ENCODE measurements around the gene RNF11.

DNA sequence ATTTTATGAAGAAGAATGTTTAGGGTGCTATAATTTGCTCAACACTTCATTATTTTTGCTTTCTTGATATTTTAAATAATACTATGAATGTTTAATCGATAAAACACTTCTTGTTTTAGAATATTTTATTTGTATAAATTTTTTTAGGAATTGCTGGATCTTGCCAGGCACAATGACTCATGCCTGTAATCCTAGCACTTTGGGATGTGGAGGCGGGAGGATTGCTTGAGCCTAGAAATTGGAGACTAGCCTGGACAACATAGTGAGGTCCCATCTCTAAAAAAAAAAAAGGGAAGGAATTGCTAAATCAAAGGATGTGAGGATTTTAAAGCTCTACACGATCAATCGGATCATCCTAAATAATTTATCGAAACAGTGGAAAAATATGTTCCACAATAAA lies 17.6 kb downstream of the RNF11 start:
- TF ChIP-seq, protein P1, sequence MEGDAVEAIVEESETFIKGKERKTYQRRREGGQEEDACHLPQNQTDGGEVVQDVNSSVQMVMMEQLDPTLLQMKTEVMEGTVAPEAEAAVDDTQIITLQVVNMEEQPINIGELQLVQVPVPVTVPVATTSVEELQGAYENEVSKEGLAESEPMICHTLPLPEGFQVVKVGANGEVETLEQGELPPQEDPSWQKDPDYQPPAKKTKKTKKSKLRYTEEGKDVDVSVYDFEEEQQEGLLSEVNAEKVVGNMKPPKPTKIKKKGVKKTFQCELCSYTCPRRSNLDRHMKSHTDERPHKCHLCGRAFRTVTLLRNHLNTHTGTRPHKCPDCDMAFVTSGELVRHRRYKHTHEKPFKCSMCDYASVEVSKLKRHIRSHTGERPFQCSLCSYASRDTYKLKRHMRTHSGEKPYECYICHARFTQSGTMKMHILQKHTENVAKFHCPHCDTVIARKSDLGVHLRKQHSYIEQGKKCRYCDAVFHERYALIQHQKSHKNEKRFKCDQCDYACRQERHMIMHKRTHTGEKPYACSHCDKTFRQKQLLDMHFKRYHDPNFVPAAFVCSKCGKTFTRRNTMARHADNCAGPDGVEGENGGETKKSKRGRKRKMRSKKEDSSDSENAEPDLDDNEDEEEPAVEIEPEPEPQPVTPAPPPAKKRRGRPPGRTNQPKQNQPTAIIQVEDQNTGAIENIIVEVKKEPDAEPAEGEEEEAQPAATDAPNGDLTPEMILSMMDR (IDR thresholded peaks at IDR 0.05; ENCODE audit: insufficient read depth, low read length, poor library complexity, severe bottlenecking) = no peak
- no peak for TF ChIP-seq EZH2phosphoT487 (conservative IDR thresholded peaks at IDR 0.05; ENCODE audit: low read length)
